ENCODE data around the gene MIOX. TPM values are rescaled to one million over a fixed set of nuclear protein-coding genes. Genes with fewer than 3 reads are reported as not detected.

Gene MIOX
- total and polyA plus RNA-seq, 9 of the 15 experiments (the other 6 are each of a cell fraction or from before 2014, with no cell fraction given): 0.08 TPM; not detected in 8

- TF ChIP-seq SP1 (CRISPR knock-in tag; IDR thresholded peaks at IDR 0.05) (peak; percentile 25; the same call in 1 of the 2 replicates), FOXJ3 (CRISPR knock-in tag; IDR thresholded peaks at IDR 0.05) (no peak), GABPA (tag; conservative IDR thresholded peaks at IDR 0.05; ENCODE audit: low read depth) (no peak), MAZ (CRISPR knock-in tag; conservative IDR thresholded peaks at IDR 0.05 in 1 of 2, IDR thresholded peaks at IDR 0.05 in 1 of 2) (0 out of 4 replicates have a peak, but pooled peaks of 1 of the 2 experiments have one; percentile 13), CHD1 (IDR thresholded peaks at IDR 0.05; ENCODE audit: low read length) (peak; percentile 49)
Measured at GRCh38 chr22:50506611-50507420, 20.2 kb downstream of the MIOX start.

More at GRCh38 chr22:50506611-50507420, 20.2 kb downstream of the MIOX start:
- Histone ChIP-seq H3K27me3 (ENCODE audit: control insufficient read depth in 2 of 2, insufficient read depth in 2 of 2, low read length in 2 of 2) (no peaks in the 10 kb centered on the region), H3K9me3 (replicated peaks; ENCODE audit: control insufficient read depth, insufficient read depth, low read depth, low read length) (no peaks in the 10 kb centered on the region), H3K4me2 (ENCODE audit: insufficient read depth, low read length) (peak overlapping the region; percentile 91), H2AFZ (ENCODE audit: low read depth, low read length) (peak overlapping the region; percentile 93), H3K9ac (ENCODE audit: insufficient read depth in 1 of 2, low read depth in 2 of 2, low read length in 2 of 2) (peak overlapping the region; percentile 85 to 96), H3K79me2 (ENCODE audit: control insufficient read depth, insufficient read depth, low read length) (peaks cover 38% of the 10 kb centered on the region), H3K4me1 (replicated peaks in 1 of 2; ENCODE audit: control insufficient read depth in 2 of 2, insufficient read depth in 2 of 2, low read length in 2 of 2) (peaks cover 0 to 27% of the 10 kb centered on the region in 2 experiments; a peak in 3 of 5 replicates), H3K36me3 (ENCODE audit: control insufficient read depth, insufficient read depth, low read length) (peaks cover 29% of the 10 kb centered on the region; the same call in 1 of the 3 replicates), H3K4me3 (peak overlapping the region; percentile 87), H4K20me1 (replicated peaks; ENCODE audit: control insufficient read depth, insufficient read depth, low read length) (no peaks in the 10 kb centered on the region), H3K27ac (ENCODE audit: extremely low read depth, low read depth, low read length) (peak overlapping the region; percentile 74), H3K9me1 (ENCODE audit: control insufficient read depth, insufficient read depth, low read length) (no peaks in the 10 kb centered on the region)
- POLR2A ChIA-PET: interaction anchor here (0.6 to 5.7 kb wide), 3 partner anchors 10 to 317 kb away, joined by 3 to 65 read pairs (median 4); partner anchors contain the start of gene SCO2
- CTCF ChIA-PET (ENCODE audit: low intra/inter-chr PET ratio): no interaction called here
- 22% methylated on average over 6 of the region's 21 CpGs for WGBS (ENCODE audit: insufficient coverage, low coverage, missing lambda C conversion rate)
- TSS peak; percentile 75 for BruUV-seq (replicated peaks)
- ATAC-seq: peak; percentile 36
- in situ Hi-C loops (cut with MboI) (no loop called here), intact Hi-C loops (cut with micrococcal nuclease) (no loop called here)
- DNase-seq (ENCODE audit: extremely low read depth in 1 of 4, low spot score in 3 of 4): peak in 3 of 4 experiments; percentile 21 to 23 (median 21)
- no peak for FAIRE-seq
